ENCODE measurements around the gene PDZD11. TPM values are rescaled to one million over a fixed set of nuclear protein-coding genes. Genes with fewer than 3 reads are reported as not detected.
"Not testable (repeated sequence)": the region's sequence is repeated elsewhere in the genome, so short reads cannot be mapped to it uniquely, and the experiment has no call there.

Gene PDZD11
- total and polyA plus RNA-seq, 8 donors = 7.4 to 30.9 (median 13.4) TPM

GRCh38 chrX:70331161-70331560, 41.4 kb upstream of the PDZD11 start:
- WGBS, 2 donors = 47 to 96% methylated on average over 1 of the region's 1 CpG
- Histone ChIP-seq H3K27me3 (peaks cover 0 to under 1% (median 0%) of the 10 kb centered on the region in 4 donors), H3K4me3 (no peak overlapping the region), H3K4me1 (no peaks in the 10 kb centered on the region), H3K36me3 (no peaks in the 10 kb centered on the region), H3K9me3 (no peaks in the 10 kb centered on the region), H3K27ac (no peak overlapping the region)
- intact Hi-C loops (cut with DNase I) = no loop called here
- TF ChIP-seq CTCF (IDR thresholded peaks at IDR 0.05) = no peak
- DNase-seq = no peak
- no peak for FAIRE-seq
- no peak for ATAC-seq

DNA sequence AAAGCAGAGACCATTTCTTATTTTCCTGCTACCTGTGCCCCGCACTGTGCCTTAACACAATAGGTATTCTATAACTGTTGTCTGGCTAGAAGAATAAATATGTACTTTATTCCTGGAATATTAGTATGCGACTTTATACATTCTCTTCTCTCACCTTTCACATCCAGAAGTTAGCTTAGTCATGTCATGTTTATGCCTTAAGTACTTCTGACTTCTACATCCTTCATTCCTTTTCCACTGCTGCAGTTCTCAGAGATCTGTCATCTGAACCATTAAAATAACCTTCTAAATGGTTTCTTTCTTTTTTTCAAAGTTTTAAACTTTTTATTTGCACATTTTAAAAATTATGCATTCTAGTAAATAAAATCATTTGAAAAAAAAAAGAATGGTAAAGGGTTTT, 34.6 kb upstream of the PDZD11 start:
- no peak for ATAC-seq
- intact Hi-C loops (cut with DNase I) = no loop called here
- Histone ChIP-seq H3K4me3 (no peak overlapping the region), H3K36me3 (no peaks in the 10 kb centered on the region), H3K9me3 (no peaks in the 10 kb centered on the region), H3K27ac (no peak overlapping the region), H3K27me3 (peaks cover 0 to 6% (median 0%) of the 10 kb centered on the region in 4 donors), H3K4me1 (no peaks in the 10 kb centered on the region)
- WGBS, 2 donors = 86 to 93% methylated on average over 2 of the region's 2 CpGs
- no peak for TF ChIP-seq CTCF (IDR thresholded peaks at IDR 0.05)
- no peak for DNase-seq
- no peak for FAIRE-seq

- intact Hi-C loops (cut with DNase I) = not testable (repeated sequence)
Measured at GRCh38 chrX:70323628-70324027, 33.9 kb upstream of the PDZD11 start.

GRCh38 chrX:70322784-70323183, 33.1 kb upstream of the PDZD11 start:
- intact Hi-C loops (cut with DNase I) = no loop called here
- TF ChIP-seq CTCF (IDR thresholded peaks at IDR 0.05) = no peak
- no peak for DNase-seq
- Histone ChIP-seq H3K36me3 (no peaks in the 10 kb centered on the region), H3K9me3 (no peaks in the 10 kb centered on the region), H3K4me3 (no peak overlapping the region), H3K27ac (no peak overlapping the region), H3K27me3 (peaks cover 0 to 11% (median 0%) of the 10 kb centered on the region in 4 donors), H3K4me1 (no peaks in the 10 kb centered on the region)
- FAIRE-seq = no peak
- WGBS, 2 donors = 77 to 96% methylated on average over 4 of the region's 4 CpGs
- no peak for ATAC-seq

More at GRCh38 chrX:70323628-70324027, 33.9 kb upstream of the PDZD11 start:
- FAIRE-seq, H3K36me3 ChIP-seq, ATAC-seq, H3K27ac ChIP-seq, DNase-seq, H3K4me3 ChIP-seq, H3K9me3 ChIP-seq, H3K4me1 ChIP-seq: not testable (repeated sequence)
- WGBS, 2 donors = 90 to 94% methylated on average over 6 of the region's 6 CpGs
- H3K27me3 ChIP-seq = peaks cover 0 to 11% (median 0%) of the 10 kb centered on the region in 4 donors

DNA sequence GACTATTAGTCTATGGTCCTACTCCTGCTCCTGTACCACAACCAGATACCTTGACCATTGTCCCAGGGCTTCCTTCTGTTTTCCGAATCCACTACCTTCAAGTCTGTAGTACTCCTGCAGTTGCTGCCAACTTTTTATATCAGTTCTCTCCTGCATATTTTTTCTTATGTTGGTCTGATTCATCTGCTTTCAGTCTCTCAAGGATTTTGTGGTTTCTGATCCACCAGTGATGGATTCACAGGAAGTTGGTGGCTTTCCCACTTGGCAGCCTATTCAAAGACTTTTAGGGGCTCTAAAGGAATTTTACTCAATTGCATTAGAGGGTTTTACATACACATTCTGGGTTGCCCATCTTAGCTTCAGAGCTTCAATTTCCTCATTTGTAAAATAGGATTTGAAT, 23.8 kb upstream of the PDZD11 start:
- WGBS, 2 donors = 84 to 85% methylated on average over 1 of the region's 1 CpG
- Histone ChIP-seq H3K4me3 (no peak overlapping the region), H3K36me3 (no peaks in the 10 kb centered on the region), H3K27ac (no peak overlapping the region), H3K27me3 (no peaks in the 10 kb centered on the region), H3K4me1 (no peaks in the 10 kb centered on the region), H3K9me3 (no peaks in the 10 kb centered on the region)
- DNase-seq (no peak), FAIRE-seq (no peak), ATAC-seq (no peak)
- intact Hi-C loops (cut with DNase I) = no loop called here
- TF ChIP-seq CTCF (IDR thresholded peaks at IDR 0.05) = no peak
